Gastroesophageal sphincter (tissue), 3 donors: ENCODE measurements around the gene CFDP1.

Experiments used
- POLR2AphosphoS5 ChIP-seq: sonication (generic); formaldehyde crosslinking; IDR thresholded peaks from one replicate; pipeline ENCODE4 v1.6.1; 2017; ENCODE audit warnings: antibody characterized with exemption
- TF ChIP-seq, protein P1 (sequence below), 4 experiments: fragments of 200-600 bp in 2 of 4; fragments of 450-650 bp in 2 of 4; sonication (generic) in 1 of 4; IDR thresholded peaks; one replicate each; pipeline ENCODE4 v1.5.1; 2017 to 2019; ENCODE audit warnings: antibody characterized with exemption in 4 of 4, mild to moderate bottlenecking in 2 of 4, moderate library complexity in 2 of 4

DNA sequence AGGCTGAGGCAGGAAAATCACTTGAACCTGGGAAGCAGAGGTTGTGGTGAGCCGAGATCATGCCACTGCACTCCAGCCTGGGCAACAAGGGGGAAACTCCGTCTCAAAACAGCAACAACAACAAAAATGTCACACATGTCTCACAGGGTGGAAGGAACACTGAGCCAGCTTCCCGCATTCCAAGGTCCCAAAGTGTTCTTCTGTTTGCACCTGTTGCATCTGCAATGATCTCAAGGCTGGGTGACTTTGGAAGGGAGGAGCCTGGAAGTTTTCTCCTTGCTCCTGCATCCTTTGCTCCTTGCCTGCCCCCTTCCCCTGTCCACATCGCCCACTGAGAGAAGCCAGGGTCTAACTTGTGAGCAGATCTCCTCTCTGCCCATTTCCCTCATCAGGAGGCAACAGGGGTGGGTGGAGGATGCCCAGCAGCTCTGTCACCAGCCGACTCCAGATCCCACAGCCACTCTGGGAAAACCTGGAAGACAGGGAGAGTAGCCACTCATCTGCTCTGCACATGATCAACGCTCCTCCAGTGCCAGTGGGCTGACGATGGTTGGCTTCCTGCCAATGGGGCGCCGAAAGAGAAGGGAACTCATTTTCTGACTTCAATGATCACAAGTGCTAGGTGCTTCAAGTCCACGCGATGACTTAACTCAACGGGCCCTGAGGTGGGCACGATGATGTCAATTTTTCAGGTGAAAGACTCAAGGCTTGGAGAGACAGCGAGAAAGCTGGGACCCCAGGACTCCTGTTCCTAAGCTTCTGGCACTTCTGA lies 49.3 kb upstream of the CFDP1 start:
- TF ChIP-seq POLR2AphosphoS5, result no peak
- TF ChIP-seq, protein P1, sequence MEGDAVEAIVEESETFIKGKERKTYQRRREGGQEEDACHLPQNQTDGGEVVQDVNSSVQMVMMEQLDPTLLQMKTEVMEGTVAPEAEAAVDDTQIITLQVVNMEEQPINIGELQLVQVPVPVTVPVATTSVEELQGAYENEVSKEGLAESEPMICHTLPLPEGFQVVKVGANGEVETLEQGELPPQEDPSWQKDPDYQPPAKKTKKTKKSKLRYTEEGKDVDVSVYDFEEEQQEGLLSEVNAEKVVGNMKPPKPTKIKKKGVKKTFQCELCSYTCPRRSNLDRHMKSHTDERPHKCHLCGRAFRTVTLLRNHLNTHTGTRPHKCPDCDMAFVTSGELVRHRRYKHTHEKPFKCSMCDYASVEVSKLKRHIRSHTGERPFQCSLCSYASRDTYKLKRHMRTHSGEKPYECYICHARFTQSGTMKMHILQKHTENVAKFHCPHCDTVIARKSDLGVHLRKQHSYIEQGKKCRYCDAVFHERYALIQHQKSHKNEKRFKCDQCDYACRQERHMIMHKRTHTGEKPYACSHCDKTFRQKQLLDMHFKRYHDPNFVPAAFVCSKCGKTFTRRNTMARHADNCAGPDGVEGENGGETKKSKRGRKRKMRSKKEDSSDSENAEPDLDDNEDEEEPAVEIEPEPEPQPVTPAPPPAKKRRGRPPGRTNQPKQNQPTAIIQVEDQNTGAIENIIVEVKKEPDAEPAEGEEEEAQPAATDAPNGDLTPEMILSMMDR (IDR thresholded peaks at IDR 0.05), result no peak
